Type B pancreatic cell (in vitro differentiated cells): ENCODE measurements around the gene FLVCR2. TPM values are rescaled to one million over a fixed set of nuclear protein-coding genes. Genes with fewer than 3 reads are reported as not detected.

Experiments used
- DNase-seq: peaks from one replicate; pipeline ENCODE4 v3.0.0; 2021; ENCODE audit warnings: mixed read lengths; ENCODE audit not compliant: unreplicated experiment; ENCODE audit errors: extremely low spot score
- H3K27ac Mint-ChIP-seq: 2 replicates; pipeline ENCODE4 v1.8.0; 2021; ENCODE audit warnings: mild to moderate bottlenecking, mixed read lengths
- H3K27me3 Mint-ChIP-seq: 2 replicates; pipeline ENCODE4 v1.8.0; 2021; ENCODE audit warnings: mixed read lengths
- H3K36me3 Mint-ChIP-seq: 2 replicates; pipeline ENCODE4 v1.8.0; 2021; ENCODE audit warnings: mixed read lengths
- H3K4me1 Mint-ChIP-seq: one replicate; pipeline ENCODE4 v1.8.0; 2021; ENCODE audit warnings: mixed read lengths; ENCODE audit not compliant: unreplicated experiment
- H3K4me3 Mint-ChIP-seq: 2 replicates; pipeline ENCODE4 v1.8.0; 2021; ENCODE audit warnings: mild to moderate bottlenecking, mixed read lengths
- H3K9me3 Mint-ChIP-seq: 2 replicates; pipeline ENCODE4 v1.8.0; 2021; ENCODE audit warnings: mixed read lengths
- total RNA-seq: library from RNA; stranded (reverse); gene quantifications from 2 replicates; pipeline ENCODE4 v1.2.1, GENCODE V29; 2021; ENCODE audit warnings: low replicate concordance
- TF ChIP-seq, protein P1 (sequence below): fragments of 200-600 bp; sonication (generic); conservative IDR thresholded peaks from 2 replicates; pipeline ENCODE4 v1.5.0; 2021; ENCODE audit warnings: antibody characterized with exemption, mild to moderate bottlenecking

FLVCR2 gene
- total RNA-seq, 1 donor from 2014 or later, result 5.6 TPM

DNA sequence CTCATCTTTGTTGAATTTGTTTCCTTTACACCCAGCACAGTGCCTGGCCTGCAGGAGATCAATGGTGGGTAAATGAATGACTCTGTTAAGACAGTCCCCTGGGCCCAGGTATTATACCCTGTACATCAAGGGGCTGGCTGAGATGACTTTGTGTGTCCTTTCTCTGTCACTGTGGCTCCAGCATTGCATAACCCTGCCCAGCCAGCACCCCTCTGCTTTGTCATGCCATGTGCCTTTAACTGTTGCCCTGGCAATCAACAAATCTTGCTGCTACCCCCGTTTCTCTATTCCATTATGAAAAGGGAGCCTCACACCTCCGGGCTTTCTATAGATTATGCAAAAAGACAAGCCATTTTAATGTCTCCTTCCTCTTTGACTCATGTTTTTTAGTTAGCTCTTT lies 7.6 kb upstream of the FLVCR2 start:
- no peak for DNase-seq
- Mint-ChIP-seq H3K9me3 (no peaks in the 10 kb centered on the region), H3K4me3 (no peak overlapping the region), H3K27me3 (peaks cover 49% of the 10 kb centered on the region), H3K27ac (no peak overlapping the region), H3K4me1 (no peaks in the 10 kb centered on the region), H3K36me3 (no peaks in the 10 kb centered on the region)
- TF ChIP-seq, protein P1, sequence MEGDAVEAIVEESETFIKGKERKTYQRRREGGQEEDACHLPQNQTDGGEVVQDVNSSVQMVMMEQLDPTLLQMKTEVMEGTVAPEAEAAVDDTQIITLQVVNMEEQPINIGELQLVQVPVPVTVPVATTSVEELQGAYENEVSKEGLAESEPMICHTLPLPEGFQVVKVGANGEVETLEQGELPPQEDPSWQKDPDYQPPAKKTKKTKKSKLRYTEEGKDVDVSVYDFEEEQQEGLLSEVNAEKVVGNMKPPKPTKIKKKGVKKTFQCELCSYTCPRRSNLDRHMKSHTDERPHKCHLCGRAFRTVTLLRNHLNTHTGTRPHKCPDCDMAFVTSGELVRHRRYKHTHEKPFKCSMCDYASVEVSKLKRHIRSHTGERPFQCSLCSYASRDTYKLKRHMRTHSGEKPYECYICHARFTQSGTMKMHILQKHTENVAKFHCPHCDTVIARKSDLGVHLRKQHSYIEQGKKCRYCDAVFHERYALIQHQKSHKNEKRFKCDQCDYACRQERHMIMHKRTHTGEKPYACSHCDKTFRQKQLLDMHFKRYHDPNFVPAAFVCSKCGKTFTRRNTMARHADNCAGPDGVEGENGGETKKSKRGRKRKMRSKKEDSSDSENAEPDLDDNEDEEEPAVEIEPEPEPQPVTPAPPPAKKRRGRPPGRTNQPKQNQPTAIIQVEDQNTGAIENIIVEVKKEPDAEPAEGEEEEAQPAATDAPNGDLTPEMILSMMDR, result no peak

DNA sequence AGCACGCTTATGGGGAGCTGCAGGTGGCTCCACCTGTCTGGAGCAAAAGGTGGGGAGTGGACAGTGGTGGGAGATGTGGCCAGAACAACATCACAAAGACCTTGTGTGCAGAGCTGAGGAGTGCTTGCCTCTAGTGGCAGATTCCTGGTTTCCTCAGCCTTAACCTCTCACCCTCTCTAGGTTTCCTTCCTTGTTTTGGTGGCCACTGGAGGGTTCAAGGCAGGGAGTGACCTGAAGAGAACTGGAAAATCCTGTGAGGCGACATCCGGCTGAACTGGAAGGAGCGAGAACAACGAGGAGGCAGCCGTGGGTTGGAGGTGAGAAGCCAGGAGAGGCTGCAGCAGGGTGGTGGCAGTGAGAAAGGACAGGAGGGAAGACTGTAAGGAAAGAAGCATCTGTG lies 6.3 kb upstream of the FLVCR2 start:
- TF ChIP-seq, protein P1, result no peak
- H3K4me3 Mint-ChIP-seq, result no peak overlapping the region
- H3K27ac Mint-ChIP-seq, result peak overlapping the region; percentile 2
- H3K9me3 Mint-ChIP-seq, result no peaks in the 10 kb centered on the region
- DNase-seq, result no peak
- no peaks in the 10 kb centered on the region for H3K36me3 Mint-ChIP-seq
- H3K4me1 Mint-ChIP-seq, result no peaks in the 10 kb centered on the region
- H3K27me3 Mint-ChIP-seq, result peaks cover 41% of the 10 kb centered on the region

DNA sequence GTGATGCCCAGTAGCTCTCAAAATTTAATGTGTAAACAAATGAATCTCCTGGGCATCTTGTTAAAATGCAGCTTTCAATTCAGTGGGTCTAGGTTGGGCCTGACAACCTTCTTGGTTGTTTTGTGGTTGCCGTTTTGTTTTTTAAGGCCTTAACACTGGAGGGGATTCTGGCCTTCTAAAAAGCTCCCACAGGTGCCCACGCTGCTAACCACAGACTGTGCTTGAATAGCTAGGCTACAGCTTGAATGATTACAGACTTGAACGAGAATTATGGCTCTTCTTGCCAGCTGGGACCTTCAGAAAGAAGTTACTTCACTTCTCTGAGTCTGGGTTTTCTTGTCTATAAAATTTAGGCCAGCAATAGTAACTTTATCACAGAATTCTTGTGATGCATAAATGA lies 1.3 kb upstream of the FLVCR2 start:
- no peak for DNase-seq
- H3K4me1 Mint-ChIP-seq, result peaks cover 6% of the 10 kb centered on the region
- H3K4me3 Mint-ChIP-seq, result no peak overlapping the region
- TF ChIP-seq, protein P1, result no peak
- H3K9me3 Mint-ChIP-seq, result no peaks in the 10 kb centered on the region
- H3K36me3 Mint-ChIP-seq, result no peaks in the 10 kb centered on the region
- H3K27ac Mint-ChIP-seq, result peak overlapping the region; percentile 86
- peaks cover 21% of the 10 kb centered on the region for H3K27me3 Mint-ChIP-seq

DNA sequence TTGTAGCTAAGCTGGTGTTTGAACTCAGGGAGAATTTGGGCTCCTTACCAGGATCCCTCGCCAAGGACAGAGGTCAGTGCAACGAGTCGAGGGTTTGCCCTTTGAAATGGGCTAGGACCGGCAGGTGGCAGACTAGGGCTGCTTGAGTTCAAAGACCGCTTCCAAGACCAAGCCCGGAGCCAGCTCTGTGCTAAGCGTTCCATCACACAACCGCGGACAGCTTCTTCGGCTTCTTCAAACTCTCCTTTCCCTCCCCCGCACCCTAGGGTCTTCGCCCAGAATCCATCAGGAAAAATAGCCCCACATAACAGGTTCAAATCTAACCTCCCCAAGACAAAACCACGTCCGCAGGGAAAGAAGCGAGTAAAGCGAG lies 705 bp upstream of the FLVCR2 start:
- TF ChIP-seq, protein P1, result peak; percentile 83
- Mint-ChIP-seq H3K27ac (peak overlapping the region; percentile 86), H3K4me1 (peaks cover 6% of the 10 kb centered on the region), H3K27me3 (peaks cover 17% of the 10 kb centered on the region), H3K36me3 (no peaks in the 10 kb centered on the region), H3K9me3 (no peaks in the 10 kb centered on the region), H3K4me3 (no peak overlapping the region)
- DNase-seq, result peak; percentile 81

DNA sequence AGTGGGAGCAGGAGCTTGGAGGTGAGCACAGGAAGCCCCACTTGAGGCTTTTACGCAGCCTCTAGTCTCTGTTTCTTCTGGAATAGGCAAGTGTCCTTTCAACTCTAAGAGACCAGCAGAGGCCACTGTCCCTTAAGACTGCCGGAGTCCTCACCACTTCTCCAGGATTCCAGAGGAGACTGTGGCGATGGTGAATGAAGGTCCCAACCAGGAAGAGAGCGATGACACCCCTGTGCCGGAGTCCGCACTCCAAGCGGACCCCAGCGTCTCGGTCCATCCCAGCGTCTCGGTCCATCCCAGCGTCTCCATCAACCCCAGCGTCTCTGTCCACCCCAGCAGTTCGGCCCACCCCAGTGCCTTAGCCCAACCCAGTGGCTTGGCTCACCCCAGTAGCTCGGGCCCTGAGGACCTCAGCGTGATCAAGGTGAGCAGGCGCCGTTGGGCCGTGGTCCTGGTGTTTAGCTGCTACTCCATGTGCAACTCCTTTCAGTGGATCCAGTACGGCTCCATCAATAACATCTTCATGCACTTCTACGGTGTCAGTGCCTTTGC lies 442 bp downstream of the FLVCR2 start:
- Mint-ChIP-seq H3K27me3 (peaks cover 10% of the 10 kb centered on the region), H3K9me3 (no peaks in the 10 kb centered on the region), H3K4me3 (no peak overlapping the region), H3K4me1 (peaks cover 6% of the 10 kb centered on the region), H3K36me3 (no peaks in the 10 kb centered on the region), H3K27ac (peak overlapping the region; percentile 14)
- DNase-seq, result no peak
- TF ChIP-seq, protein P1, result peak; percentile 40
